GM19035 (cell line): ENCODE data around the gene EIF3F.

Source experiments
- ATAC-seq: cut with Tn5 transposase; IDR thresholded peaks from one replicate; pipeline ENCODE4 v1.9.1; 2021; ENCODE audit not compliant: unreplicated experiment

The EIF3F gene

GRCh38 chr11:8019314-8020243, 32.4 kb downstream of the EIF3F start:
- peak; percentile 25 for ATAC-seq

- no peak for ATAC-seq
These were observed 33.1 kb downstream of the EIF3F start for GRCh38 chr11:8020244-8020597.

- no peak for ATAC-seq
These were observed 34.8 kb downstream of the EIF3F start for GRCh38 chr11:8021920-8022319.

GRCh38 chr11:8022876-8023275, 35.7 kb downstream of the EIF3F start:
- ATAC-seq: no peak

- ATAC-seq: no peak
These were observed 36.9 kb downstream of the EIF3F start for GRCh38 chr11:8023831-8024555.

- ATAC-seq: no peak
These were observed 38.0 kb downstream of the EIF3F start for GRCh38 chr11:8025123-8025522.

GRCh38 chr11:8025816-8026215, 38.7 kb downstream of the EIF3F start:
- no peak for ATAC-seq

GRCh38 chr11:8026982-8027381, 39.8 kb downstream of the EIF3F start:
- ATAC-seq: no peak

GRCh38 chr11:8028766-8029165, 41.6 kb downstream of the EIF3F start:
- no peak for ATAC-seq

GRCh38 chr11:8030526-8031247, 43.5 kb downstream of the EIF3F start:
- ATAC-seq: no peak

GRCh38 chr11:8031248-8032115, 44.3 kb downstream of the EIF3F start:
- no peak for ATAC-seq

GRCh38 chr11:8032122-8032521, 45.0 kb downstream of the EIF3F start:
- ATAC-seq: no peak

- ATAC-seq: no peak
These were observed 45.6 kb downstream of the EIF3F start for GRCh38 chr11:8032576-8033304.

GRCh38 chr11:8033305-8034105, 46.4 kb downstream of the EIF3F start:
- peak; percentile 78 for ATAC-seq

- no peak for ATAC-seq
These were observed 47.0 kb downstream of the EIF3F start for GRCh38 chr11:8034106-8034585.

- ATAC-seq: no peak
These were observed 47.6 kb downstream of the EIF3F start for GRCh38 chr11:8034604-8035190.

GRCh38 chr11:8035200-8035855, 48.2 kb downstream of the EIF3F start:
- no peak for ATAC-seq
